Stimulated activated CD8-positive, alpha-beta memory T cell treated with anti-CD3 and anti-CD28 coated beads, Interleukin-15, amount 100 ng/mL, for 48 hours (primary cell): ENCODE results near the gene SLC9A1.
"Not testable (repeated sequence)": the region's sequence is repeated elsewhere in the genome, so short reads cannot be mapped to it uniquely, and the experiment has no call there.

Experiments
- DNase-seq, 2 donors: peaks; one replicate each; pipeline ENCODE4 v3.0.0-alpha.2; 2020; ENCODE audit warnings: low read depth in 2 of 2

The SLC9A1 gene

GRCh38 chr1:27132624-27133023, 22.3 kb downstream of the SLC9A1 start:
- DNase-seq: no peak

DNA sequence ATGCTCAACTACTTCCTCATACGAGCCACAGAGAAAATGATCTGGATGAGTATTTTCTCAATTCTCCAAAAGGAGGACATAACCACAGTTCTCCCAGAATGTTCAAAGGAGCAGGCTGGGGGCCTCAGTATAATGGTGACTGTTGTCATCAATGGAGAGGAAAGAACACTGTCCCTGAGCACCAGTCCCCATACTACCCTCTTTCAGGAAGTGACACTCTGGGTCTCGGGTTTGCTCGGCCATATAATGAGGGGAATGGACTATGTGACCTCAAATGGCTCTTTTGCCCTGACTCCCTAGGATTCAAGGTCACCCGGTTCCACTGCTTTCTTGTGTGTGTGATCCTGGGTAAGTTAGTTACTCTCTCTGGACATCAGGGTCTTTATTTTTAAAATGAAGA, 22.8 kb downstream of the SLC9A1 start:
- no peak for DNase-seq

DNA sequence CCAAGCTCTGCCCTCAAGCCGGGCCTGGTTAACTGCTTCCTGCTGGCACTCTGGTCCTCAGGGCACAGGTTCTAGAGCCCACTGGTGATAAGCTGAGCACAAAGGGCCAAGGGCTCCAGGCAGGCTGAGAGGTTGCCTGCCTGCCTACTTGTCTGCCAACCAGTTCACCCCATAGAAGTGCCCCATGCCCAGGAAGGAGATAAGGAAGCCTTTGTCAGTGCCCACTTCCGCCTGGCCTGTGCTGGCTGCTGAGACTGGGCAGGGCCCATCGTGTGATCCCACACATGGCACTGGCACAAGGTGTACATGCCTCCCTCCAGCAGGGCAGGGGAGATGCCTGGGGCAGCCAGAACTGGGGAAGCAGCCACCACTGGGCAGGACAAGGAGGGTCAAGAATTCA, 24.1 kb downstream of the SLC9A1 start:
- DNase-seq: no peak

GRCh38 chr1:27129225-27129624, 25.7 kb downstream of the SLC9A1 start:
- no peak for DNase-seq

GRCh38 chr1:27127419-27127818, 27.5 kb downstream of the SLC9A1 start:
- no peak for DNase-seq

DNA sequence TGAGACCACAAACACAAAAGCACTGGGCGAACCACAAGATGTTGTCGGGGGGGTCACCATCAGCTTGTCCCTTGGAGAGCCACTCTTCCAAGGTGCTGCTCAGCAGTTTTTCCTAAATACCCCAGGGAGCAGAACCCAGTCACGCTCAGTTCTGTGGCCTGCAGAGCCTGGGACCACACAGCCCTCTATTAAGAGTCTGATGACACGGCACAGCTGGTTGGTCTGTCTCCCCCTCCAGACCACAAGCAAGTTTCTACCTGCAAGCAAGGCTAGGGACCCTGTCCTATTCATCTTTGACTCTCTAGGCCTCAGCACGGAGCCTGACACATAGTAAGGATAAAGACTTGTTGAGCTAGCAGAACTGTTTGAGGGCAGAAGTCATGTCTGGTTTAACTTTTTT, 28.5 kb downstream of the SLC9A1 start:
- DNase-seq: no peak

GRCh38 chr1:27125125-27125524, 29.8 kb downstream of the SLC9A1 start:
- DNase-seq: not testable (repeated sequence)

- no peak for DNase-seq
These were observed 30.5 kb downstream of the SLC9A1 start for GRCh38 chr1:27124405-27124804.

DNA sequence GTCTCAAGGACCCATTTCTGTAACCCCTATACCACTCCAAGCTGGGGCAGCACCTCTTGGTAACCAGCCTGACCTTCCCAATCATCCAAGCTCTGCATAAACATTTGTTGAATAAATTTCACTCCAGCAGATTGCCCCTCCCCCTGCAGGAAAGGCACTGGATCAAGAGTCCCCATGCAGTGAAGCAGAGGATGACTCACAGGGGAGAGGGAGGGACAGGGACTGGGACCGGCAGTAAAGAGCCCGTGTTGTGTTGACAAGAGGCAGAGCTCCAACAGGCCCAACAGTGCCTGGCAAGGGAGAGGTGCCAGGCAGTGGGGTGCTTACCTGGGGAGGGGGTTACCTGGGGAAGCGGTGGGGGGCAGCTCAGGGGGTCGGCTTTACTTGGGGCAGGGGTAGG, 32.3 kb downstream of the SLC9A1 start:
- DNase-seq: no peak

DNA sequence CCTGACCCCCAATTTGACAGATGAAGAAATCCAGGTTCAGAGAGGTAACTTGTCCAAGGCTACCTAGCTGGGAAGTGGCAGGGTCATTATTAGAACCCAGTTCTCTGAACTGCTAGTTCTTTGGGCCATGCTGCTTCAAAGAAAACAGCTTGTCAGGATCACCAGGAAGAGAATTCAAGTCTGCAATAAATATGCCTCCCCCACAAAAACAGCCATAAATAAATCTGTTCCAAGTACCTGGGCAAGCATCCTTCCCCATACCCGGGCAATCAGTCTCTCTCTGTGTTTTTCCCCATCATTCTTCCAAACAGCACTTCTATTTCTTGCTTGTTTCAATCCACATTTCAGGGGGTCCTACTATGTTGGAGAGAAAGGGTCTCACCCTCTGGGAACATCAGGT, 34.1 kb downstream of the SLC9A1 start:
- no peak for DNase-seq

GRCh38 chr1:27118440-27118689, 36.6 kb downstream of the SLC9A1 start:
- no peak for DNase-seq

DNA sequence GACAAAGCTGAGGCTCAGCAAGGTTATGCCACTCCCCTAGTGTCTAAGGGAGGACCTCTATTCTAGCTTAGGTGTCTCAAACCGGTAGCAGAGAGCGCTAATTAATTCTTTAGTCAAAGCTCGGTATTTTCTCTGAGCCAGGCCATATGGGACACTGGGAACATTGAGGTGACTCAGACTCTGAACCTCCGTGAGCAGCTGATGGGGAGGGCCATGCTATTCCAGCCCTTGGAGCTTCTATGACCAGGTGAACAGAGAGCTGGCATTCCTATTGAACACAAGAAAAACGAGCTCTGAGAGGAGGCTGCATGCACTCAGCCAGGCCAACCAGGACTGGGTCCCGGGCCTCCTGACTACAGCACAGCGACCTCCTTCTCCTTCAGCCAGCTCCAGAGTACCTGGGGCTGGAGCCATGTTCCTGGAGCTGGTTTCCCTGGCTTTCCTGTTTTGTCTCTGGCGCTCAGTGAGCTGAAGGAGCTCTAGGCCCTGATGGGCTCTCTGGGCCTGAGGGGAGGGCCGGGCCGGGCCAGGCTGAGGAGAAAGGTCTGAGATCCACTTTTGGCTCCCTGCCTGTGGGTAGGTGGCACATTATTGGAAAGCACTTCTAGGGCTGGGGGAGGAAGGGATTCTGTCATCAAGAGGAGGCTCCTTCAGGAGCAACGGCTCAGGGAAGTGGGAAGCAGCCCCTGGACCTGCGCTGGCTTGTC, 37.0 kb downstream of the SLC9A1 start:
- no peak for DNase-seq

DNA sequence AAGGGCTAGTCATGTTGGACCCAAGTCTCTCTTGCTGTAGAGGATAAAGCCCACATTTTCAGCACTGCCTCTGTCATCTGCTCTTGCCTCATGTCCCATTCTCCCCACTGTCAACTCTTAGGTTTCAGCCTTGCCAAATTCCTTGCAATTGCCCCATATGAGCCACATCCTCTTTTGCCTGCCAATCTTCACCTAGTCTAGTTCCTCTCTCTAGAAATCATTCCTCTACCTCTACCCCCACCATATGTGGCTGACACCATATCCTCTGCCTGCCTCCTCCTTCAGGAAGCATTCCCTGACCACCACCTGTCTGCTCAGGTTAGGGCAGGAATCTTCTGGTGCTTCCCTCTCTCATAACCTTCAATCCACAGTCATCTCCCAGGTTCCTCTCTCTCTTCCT, 38.2 kb downstream of the SLC9A1 start:
- DNase-seq: no peak

GRCh38 chr1:27116232-27116631, 38.7 kb downstream of the SLC9A1 start:
- no peak for DNase-seq

DNA sequence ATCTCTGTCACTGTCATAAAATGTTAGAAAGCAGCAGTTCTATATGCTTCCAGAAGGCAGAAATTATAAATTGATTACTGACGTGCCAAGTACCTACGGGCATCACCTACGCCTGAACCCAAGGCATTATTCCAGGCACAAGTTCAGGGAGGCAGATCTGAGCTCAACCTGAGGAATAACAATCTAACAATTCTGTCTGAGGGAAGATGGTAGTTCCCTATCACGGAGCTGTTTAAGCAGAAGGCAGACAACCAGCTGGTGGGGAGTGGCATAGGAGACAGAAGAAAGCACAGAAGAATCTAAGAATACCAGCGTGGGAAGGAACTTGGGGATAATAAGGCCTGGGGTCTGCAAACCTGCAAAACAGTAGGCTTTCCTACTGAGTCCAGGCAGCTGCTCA, 40.4 kb downstream of the SLC9A1 start:
- DNase-seq: no peak

DNA sequence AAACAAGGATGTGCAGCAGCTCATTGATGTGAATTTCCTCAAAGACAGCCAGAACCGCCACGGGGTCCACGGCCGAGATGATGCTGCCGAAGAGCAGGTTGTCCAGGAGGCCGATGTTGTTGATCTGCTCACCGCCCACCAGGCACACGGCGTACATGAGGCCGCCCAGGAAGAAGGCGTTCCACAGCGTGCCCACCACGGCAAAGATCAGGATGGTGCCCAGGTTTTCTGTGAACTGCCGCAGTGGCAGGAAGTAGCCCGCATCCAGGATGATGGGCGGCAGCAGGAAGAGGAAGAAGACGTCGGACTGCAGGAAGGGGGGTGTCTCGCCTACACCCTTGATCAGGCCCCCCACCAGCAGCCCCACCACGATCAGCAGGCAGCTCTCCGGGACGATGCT, 41.1 kb downstream of the SLC9A1 start:
- no peak for DNase-seq

GRCh38 chr1:27111626-27112573, 43.0 kb downstream of the SLC9A1 start:
- DNase-seq: peak; percentile 61 to 65

DNA sequence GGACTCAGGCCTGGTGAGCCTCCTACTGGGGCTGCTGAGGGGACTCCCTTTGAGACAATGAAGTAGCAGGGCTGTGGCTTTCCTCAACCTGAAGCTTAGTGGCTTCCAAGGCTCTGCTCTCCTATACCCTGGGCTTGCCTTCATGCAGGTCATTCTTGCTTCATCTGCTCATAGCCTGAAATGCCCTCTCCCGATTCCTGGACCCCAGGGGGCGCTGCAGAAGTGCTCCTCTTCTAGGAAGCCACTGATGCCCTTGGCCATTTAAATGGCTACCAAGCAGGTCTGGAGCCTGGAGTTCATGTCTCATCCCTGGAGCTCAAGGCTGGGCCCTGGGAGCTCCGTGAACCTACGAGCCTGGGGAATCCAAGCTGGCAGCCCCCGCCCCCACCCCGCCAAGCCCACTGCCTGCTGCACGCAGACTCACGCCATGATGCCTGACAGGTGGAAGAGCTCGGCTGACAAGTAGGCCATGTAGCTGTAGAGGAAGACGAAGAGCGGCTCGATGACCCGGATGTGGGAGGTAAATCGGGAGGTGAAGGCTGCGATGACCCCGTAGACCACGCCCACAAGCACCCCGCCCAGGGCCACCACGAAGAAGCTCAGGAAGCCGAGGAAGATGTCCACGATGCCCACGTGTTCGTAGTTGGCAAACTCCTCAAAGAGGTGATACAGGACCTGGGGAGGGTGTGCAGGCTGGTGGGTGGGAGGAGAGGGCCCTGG, 45.7 kb downstream of the SLC9A1 start:
- DNase-seq: no peak

DNA sequence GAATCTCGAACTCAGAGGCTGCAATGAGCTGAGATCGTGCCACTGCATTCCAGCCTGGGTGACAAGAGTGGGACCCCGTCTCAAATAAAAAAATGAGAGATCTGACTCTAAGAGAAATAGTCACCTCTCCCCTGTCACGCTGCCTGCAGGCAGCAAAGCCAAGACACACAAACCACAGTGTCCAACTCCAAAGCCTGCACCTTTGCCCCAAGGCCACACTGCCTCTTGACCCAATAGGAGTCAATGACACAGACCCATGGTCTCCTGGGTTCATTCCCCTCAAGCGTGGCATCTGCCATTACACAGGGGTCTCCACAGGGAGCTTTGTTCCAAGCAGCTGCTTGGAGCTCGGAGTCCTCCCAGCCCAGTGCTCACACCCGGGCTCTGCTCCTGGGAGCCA, 46.3 kb downstream of the SLC9A1 start:
- DNase-seq: no peak

- no peak for DNase-seq
These were observed 48.2 kb downstream of the SLC9A1 start for GRCh38 chr1:27106561-27107323.

GRCh38 chr1:27105018-27105417, 49.9 kb downstream of the SLC9A1 start:
- no peak for DNase-seq

DNA sequence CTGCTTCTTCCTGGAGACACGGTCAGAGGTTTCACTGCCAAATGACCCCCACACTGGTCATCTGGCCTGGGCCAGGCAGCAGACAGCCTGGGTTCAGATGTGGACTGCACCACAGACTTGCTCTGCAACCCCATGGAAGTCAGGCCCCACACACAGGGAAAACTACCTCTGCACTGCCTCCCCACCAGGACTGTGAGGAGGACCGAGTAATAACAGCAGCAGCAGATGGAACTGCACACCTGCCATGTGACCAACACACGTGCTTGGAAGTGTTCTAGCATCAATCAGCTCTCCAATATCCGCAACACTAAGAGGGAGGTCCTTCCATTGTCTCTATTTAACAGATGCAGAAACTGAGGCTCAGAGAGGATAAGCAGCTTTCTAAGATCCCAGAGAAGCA, 51.4 kb downstream of the SLC9A1 start:
- DNase-seq: no peak
